A549 treated with ZK216348 at 1 μM for 4 hours (cell line): ENCODE data around the gene CMTM2. TPM values are rescaled to one million over a fixed set of nuclear protein-coding genes. Genes with fewer than 3 reads are reported as not detected.

Source experiments
- total RNA-seq: library from RNA; stranded (reverse); fragments of 200-300 nt; extraction: Qiagen RNA extraction; gene quantifications from 5 replicates; pipeline ENCODE4 v1.2.3, GENCODE V29; 2022; ENCODE audit warnings: low read depth

Gene CMTM2
- not detected in 5 replicates for total RNA-seq

GRCh38 chr16:66578651-66579531 lies at the start of gene CMTM2:
Gene CMTM2, plus strand, starts transcription at chr16:66579463. Its CDS starts 145 bp downstream, at chr16:66579608.

GRCh38 chr16:66549284-66550131 lies 29.8 kb upstream of the CMTM2 start, which contains the start of gene TK2:
Gene TK2, minus strand, starts transcription at chr16:66550122. Its CDS starts 61 bp downstream, at chr16:66550061.

DNA sequence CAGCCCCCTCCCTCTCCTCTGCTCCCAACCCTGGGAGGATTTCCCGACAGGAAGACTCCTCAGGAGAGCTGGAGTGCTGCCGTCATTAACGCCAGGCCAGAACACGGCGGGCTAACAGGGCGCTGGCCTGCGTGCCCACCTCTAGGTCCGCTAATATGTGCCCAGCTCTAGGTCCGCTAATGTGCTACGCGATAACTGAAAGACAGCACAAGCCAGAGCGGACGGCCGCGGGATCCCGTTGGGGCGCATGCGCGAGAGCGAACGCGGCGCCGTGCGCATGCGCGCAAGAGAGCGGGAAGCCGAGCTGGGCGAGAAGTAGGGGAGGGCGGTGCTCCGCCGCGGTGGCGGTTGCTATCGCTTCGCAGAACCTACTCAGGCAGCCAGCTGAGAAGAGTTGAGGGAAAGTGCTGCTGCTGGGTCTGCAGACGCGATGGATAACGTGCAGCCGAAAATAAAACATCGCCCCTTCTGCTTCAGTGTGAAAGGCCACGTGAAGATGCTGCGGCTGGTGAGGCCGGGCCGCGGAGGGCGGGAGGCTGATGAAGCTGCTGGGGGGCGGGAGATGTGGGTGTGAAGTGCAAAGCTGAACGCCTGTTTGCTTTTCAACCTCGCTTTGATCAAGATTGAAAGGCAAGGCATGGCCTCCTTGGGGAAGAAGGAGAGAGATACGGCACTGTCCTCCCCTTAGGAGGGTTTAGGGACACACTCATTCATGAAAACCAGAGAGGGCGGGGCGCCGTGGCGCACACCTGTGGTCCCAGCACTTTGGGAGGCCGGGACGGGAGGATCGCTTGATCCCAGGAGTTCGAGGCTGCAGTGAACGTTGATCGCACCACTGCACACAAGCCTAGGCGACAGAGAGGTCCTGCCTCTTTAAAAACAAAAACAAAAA lies 26.7 kb upstream of the CMTM2 start, which contains the start of gene CKLF:
CKLF (plus strand) TSS at position 291 of the 892 bp plus-strand sequence; CDS start at position 431, 140 bp downstream.

DNA sequence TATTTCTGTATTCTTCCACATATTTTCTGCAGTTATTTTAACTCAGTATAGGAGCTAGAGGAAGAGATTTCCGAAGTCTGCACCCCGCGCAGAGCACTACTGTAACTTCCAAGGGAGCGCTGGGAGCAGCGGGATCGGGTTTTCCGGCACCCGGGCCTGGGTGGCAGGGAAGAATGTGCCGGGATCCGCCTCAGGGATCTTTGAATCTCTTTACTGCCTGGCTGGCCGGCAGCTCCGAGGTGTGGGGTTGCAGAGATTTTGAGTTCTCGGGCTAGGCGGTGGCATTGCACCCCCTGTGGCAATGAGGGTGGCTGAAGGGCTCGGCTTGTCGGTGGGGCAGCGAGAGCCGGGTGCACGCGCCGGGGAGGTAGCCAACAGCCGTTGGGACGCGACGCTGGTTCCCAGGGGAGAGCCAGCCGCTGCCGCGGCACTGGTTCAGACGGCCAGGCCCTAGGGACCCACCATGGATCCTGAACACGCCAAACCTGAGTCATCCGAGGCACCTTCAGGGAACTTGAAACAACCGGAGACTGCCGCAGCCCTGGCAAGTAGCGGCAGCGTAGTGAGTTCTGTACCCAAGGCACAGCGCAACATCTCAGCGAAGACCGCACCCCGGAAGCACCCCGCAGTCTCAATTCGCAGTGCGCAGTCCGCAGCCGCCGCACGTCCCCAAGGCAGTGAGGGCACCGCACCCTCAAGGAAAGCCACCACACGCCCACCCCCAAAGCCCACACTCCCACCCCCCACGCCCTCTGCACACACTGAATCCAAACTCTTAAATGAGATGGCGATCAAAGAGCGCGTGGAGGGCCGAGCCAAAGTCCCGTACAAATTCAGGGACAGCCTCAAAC lies 13.0 kb upstream of the CMTM2 start, which contains the start of gene CMTM1:
CMTM1 (plus strand) TSS at position 389 of the 851 bp plus-strand sequence; CDS start at position 464, 75 bp downstream.

DNA sequence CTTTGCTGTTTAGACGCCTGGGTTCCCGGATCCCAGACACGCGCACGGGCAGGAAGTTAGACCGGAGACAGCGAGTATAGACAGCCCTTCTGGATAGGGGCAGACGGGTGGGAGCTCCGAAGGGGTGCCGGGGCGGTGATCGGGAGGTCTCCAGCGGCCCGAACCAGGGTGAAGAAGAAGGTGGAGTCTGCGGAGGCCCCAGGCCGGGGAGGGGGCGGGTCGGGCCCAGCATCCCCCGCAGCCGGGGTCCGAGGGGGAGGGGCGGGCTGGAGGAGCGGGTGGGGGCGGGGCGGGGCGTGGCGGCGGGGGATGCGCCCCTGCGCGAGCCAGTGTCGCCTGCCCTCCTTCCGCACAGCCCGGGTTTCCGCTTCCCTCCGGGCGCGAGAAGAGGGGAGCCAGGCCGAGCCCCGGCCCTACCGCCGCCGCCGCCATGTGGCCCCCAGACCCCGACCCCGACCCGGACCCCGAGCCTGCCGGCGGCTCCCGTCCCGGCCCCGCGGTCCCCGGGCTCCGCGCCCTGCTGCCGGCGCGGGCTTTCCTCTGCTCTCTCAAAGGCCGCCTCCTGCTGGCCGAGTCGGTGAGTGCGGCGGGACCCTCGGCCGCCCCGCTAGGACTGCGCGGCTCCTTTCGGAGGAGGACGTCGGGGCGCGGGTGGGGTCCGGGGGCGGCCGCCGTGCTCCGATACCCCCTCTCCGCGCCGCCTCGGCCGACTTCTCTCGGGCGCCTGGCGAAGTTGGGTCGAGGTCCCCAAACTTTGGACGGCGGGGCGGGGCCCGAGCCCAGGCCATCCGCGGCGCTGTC lies 25.3 kb downstream of the CMTM2 start, which contains the start of gene CMTM3:
CMTM3 (plus strand) TSS at position 329 of the 801 bp plus-strand sequence; CDS start at position 431, 102 bp downstream.

Other genes starting within 250 kb of the CMTM2 start
- gene CDH5, start 212.8 kb upstream of the CMTM2 start, total RNA-seq: 0.12 to 0.33 TPM (median 0.24 TPM) in 5 replicates
- 2.8 to 5.1 TPM (median 3.8 TPM) in 5 replicates for gene BEAN1, start 152.2 kb upstream of the CMTM2 start, total RNA-seq
- 16.6 to 31.9 TPM (median 17.5 TPM) in 5 replicates for gene TK2, start 29.3 kb upstream of the CMTM2 start, total RNA-seq
- gene CKLF, start 26.9 kb upstream of the CMTM2 start, total RNA-seq: 58.4 to 75.2 TPM (median 67.6 TPM) in 5 replicates
- gene CMTM1, start 13.0 kb upstream of the CMTM2 start, total RNA-seq: 0.50 to 2.4 TPM (median 1.7 TPM) in 5 replicates
- 80.4 to 87.8 TPM (median 84.8 TPM) in 5 replicates for gene CMTM3, start 25.2 kb downstream of the CMTM2 start, total RNA-seq
- 18.3 to 39.6 TPM (median 32.5 TPM) in 5 replicates for gene CMTM4, start 117.3 kb downstream of the CMTM2 start, total RNA-seq
- gene DYNC1LI2, start 172.1 kb downstream of the CMTM2 start, total RNA-seq: 36.4 to 56.4 TPM (median 52.1 TPM) in 5 replicates
- not detected in 5 replicates for gene TERB1, start 222.1 kb downstream of the CMTM2 start, total RNA-seq